ENCODE data around the gene DNAH17. TPM values are rescaled to one million over a fixed set of nuclear protein-coding genes. Genes with fewer than 3 reads are reported as not detected.

The DNAH17 gene
- total RNA-seq, 1 experiment from 2014 or later, result 0.76 TPM

GRCh38 chr17:78426293-78426879 is 150.8 kb downstream of the DNAH17 start:
- TF ChIP-seq CTCF (conservative IDR thresholded peaks at IDR 0.05), result no peak
- TF ChIP-seq EZH2 (IDR thresholded peaks at IDR 0.05; ENCODE audit: low read depth), result no peak
- no peaks in the 10 kb centered on the region for H3K79me2 ChIP-seq (ENCODE audit: low read depth)
- intact Hi-C loops (cut with micrococcal nuclease; ENCODE audit: unreplicated experiment), result no loop called here
- no peak overlapping the region for H3K27ac ChIP-seq
- no peaks in the 10 kb centered on the region for H4K20me1 ChIP-seq (ENCODE audit: insufficient read depth)
- DNase-seq, result no peak
- no peaks in the 10 kb centered on the region for H3K4me1 ChIP-seq (replicated peaks; ENCODE audit: insufficient read depth)
- no peaks in the 10 kb centered on the region for H3K9me2 ChIP-seq (ENCODE audit: insufficient read depth)
- no peaks in the 10 kb centered on the region for H3F3A ChIP-seq (ENCODE audit: insufficient read depth, low read depth)
- POLR2A ChIA-PET (ENCODE audit: unreplicated experiment), result no interaction called here
- H3K36me3 ChIP-seq (ENCODE audit: low read depth), result no peaks in the 10 kb centered on the region
- no peaks in the 10 kb centered on the region for H3K27me3 ChIP-seq (ENCODE audit: insufficient read depth, low read depth)
- CTCF ChIA-PET, result no interaction called here
- no peak overlapping the region for H3K4me3 ChIP-seq
- no TSS peak for BruUV-seq (replicated peaks)
- no peak overlapping the region for H3K4me2 ChIP-seq
- no peak overlapping the region for H2AFZ ChIP-seq
- H3K9me3 ChIP-seq (ENCODE audit: insufficient read depth, low read depth), result no peaks in the 10 kb centered on the region

- no peak overlapping the region for H3K4me3 ChIP-seq
- no peaks in the 10 kb centered on the region for H3K9me3 ChIP-seq (ENCODE audit: insufficient read depth, low read depth)
- no peak for DNase-seq
- H3K4me2 ChIP-seq, result no peak overlapping the region
- H3K27me3 ChIP-seq (ENCODE audit: insufficient read depth, low read depth), result no peaks in the 10 kb centered on the region
- no peaks in the 10 kb centered on the region for H3K4me1 ChIP-seq (replicated peaks; ENCODE audit: insufficient read depth)
- no TSS peak for BruUV-seq (replicated peaks)
- CTCF ChIA-PET, result no interaction called here
- no peaks in the 10 kb centered on the region for H3K79me2 ChIP-seq (ENCODE audit: low read depth)
- no peaks in the 10 kb centered on the region for H3K36me3 ChIP-seq (ENCODE audit: low read depth)
- H3K9me2 ChIP-seq (ENCODE audit: insufficient read depth), result no peaks in the 10 kb centered on the region
- no peaks in the 10 kb centered on the region for H4K20me1 ChIP-seq (ENCODE audit: insufficient read depth)
- POLR2A ChIA-PET (ENCODE audit: unreplicated experiment), result no interaction called here
- no peak overlapping the region for H3K27ac ChIP-seq
- no peak overlapping the region for H2AFZ ChIP-seq
- intact Hi-C loops (cut with micrococcal nuclease; ENCODE audit: unreplicated experiment), result no loop called here
- 0 out of 2 replicates have a peak, but pooled peaks cover under 1% of the 10 kb centered on the region for H3F3A ChIP-seq (ENCODE audit: insufficient read depth, low read depth)
- no peak for TF ChIP-seq CTCF (conservative IDR thresholded peaks at IDR 0.05)
- no peak for TF ChIP-seq EZH2 (IDR thresholded peaks at IDR 0.05; ENCODE audit: low read depth)
These were observed 151.8 kb downstream of the DNAH17 start for GRCh38 chr17:78425429-78425828.

- Histone ChIP-seq H2AFZ (no peak overlapping the region), H3K9me3 (ENCODE audit: insufficient read depth, low read depth) (no peaks in the 10 kb centered on the region), H3K27ac (no peak overlapping the region), H3K36me3 (ENCODE audit: low read depth) (no peaks in the 10 kb centered on the region), H3K4me2 (no peak overlapping the region), H3F3A (ENCODE audit: insufficient read depth, low read depth) (0 out of 2 replicates have a peak, but pooled peaks cover 5% of the 10 kb centered on the region), H3K27me3 (ENCODE audit: insufficient read depth, low read depth) (no peaks in the 10 kb centered on the region), H3K4me3 (no peak overlapping the region), H3K79me2 (ENCODE audit: low read depth) (no peaks in the 10 kb centered on the region), H4K20me1 (ENCODE audit: insufficient read depth) (peaks cover 1% of the 10 kb centered on the region; the same call in 1 of the 2 replicates), H3K4me1 (replicated peaks; ENCODE audit: insufficient read depth) (no peaks in the 10 kb centered on the region), H3K9me2 (ENCODE audit: insufficient read depth) (no peaks in the 10 kb centered on the region)
- DNase-seq, result no peak
- intact Hi-C loops (cut with micrococcal nuclease; ENCODE audit: unreplicated experiment), result loop anchor here (5.0 kb wide), 2 partner anchors 137 to 337 kb away; no protein-coding TSS in a partner anchor
- TF ChIP-seq CTCF (conservative IDR thresholded peaks at IDR 0.05), result no peak
- CTCF ChIA-PET, result interaction anchor here (0.6 kb wide), 1 partner anchor 12 kb away, joined by 16 read pairs; no protein-coding TSS in a partner anchor
- no TSS peak for BruUV-seq (replicated peaks)
- POLR2A ChIA-PET (ENCODE audit: unreplicated experiment), result no interaction called here
These were observed 153.1 kb downstream of the DNAH17 start for GRCh38 chr17:78423961-78424675.
